ENCODE measurements around the gene PPIF.
A peak's percentile ranks its signal among the peaks of the same experiment; 100 is the strongest.

The PPIF gene

DNA sequence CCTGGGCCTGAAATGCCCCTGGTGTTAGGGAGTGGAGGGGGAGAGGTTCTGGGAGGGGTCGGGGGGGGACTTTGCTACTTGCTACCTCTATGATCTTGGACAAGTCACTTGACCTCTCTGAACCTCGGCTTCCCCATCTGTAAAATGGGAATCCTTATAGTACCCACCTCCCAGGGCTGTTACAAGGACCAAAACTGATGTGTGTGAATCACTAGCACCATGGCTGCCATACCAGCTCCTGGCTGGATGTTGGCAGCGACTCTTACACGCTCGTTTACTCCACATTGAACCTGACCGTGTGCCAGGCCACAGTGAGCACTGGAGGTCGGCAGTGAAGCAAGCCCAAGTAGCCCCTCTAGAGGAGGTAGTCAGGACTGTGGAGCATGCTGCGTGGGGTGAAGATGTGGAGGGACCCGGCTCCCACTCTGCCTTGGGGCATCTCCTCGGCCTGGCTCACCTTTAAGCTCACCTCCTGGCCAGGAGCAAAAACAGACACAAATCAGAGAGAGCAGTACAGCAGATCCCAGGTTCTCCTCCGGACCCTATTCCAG is 28.9 kb downstream of the PPIF start:
- DNase-seq: peak; percentile 50

DNA sequence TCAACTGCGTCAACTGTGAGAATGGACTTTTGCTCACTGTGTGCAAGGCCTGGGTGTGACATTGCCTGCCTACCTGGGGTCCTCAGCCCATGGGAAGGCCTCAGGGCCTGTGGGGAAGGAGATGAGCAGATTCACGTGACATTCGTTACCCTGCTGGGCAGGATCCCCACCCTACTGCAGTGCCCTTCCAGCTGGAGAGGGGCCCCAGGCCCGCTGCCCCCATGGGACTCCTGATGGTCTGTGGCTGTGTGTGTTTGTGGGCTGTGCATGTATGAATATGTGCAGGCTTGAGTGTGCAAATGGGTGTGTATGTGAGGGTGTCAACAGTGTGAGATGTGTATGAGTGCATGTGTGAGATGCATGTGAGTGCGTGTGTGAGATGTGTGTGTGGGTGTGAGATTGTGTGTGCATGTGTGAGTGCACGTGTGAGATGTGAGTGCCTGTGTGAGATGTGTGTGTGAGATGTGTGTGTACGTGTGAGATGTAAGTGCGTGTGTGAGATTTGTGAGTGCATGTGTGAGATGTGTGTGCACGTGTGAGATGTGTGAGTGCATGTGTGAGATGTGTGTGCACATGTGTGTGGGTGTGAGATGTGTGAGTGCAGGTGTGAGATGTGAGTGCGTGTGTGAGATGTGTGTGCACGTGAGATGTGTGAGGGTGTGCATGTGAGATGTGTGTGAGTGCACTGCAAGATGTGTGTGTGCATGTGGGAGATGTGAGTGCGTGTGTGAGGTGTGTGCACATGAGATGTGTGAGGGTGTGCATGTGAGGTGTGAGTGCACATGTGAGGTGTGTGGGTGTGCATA is 29.7 kb downstream of the PPIF start:
- DNase-seq: peak; percentile 54

- DNase-seq: peak; percentile 57
Measured at GRCh38 chr10:79377557-79378382, 30.5 kb downstream of the PPIF start.

DNA sequence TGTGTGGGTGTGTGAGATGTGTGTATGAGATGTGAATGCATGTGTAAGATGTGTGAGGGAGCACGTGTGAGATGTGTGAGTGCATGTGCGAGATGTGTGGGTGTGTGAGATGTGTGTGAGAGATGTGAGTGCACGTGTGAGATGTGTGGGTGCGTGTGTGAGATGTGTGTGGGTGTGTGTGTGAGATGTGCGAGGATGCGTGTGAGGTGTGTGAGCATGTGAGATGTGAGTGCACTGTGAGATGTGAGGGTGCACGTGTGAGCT is 31.0 kb downstream of the PPIF start:
- no peak for DNase-seq

- DNase-seq: peak; percentile 48
Measured at GRCh38 chr10:79378647-79379511, 31.6 kb downstream of the PPIF start.

GRCh38 chr10:79379512-79380124 is 32.3 kb downstream of the PPIF start:
- DNase-seq: no peak

- DNase-seq: peak; percentile 56
Measured at GRCh38 chr10:79380125-79380945, 33.1 kb downstream of the PPIF start.

GRCh38 chr10:79380946-79381721 is 33.9 kb downstream of the PPIF start:
- peak; percentile 55 for DNase-seq

DNA sequence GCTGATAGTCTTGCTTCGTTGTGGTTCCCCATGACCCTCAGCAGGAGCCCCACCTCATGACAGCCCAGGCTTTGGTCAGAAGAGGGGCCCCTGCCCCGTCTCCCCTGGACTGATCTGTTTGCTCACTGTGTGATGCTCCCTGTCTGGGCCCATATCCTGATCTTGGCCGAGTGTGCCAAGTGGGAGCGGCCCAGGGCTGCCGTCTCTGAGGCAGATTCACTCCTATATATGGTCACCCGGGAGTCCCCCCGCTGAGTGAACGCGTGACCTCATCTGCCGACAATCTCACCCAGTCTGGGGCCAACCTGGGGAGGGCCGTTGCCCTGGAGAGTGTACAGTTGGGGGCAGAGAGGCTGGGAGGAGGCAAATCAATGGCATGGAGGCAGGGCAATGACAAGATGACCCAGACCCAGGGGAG is 34.5 kb downstream of the PPIF start:
- peak; percentile 50 for DNase-seq

DNA sequence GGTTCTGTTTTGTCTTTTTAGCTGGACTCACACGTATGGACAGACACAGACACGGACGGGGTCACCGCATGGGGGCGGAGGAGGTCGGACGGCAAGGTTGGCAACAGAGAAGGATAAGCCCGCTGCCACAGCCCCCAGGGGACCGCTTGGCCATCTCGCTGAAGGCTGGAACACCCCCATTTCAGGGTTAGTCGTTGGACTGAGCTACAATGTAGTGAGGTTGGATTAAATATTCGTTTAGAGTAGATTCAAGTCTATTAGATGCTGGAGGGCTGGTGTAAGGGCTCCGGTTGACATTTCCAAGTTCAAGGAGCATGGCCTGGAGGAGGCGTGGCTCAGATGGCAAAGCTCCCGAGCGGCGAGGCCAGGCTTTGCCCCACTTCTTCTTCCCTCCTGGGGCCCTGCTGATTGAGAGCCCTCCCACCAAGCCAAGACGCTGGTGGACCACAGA is 35.2 kb downstream of the PPIF start:
- DNase-seq: peak; percentile 47

GRCh38 chr10:79383974-79384606 is 36.8 kb downstream of the PPIF start:
- no peak for DNase-seq

DNA sequence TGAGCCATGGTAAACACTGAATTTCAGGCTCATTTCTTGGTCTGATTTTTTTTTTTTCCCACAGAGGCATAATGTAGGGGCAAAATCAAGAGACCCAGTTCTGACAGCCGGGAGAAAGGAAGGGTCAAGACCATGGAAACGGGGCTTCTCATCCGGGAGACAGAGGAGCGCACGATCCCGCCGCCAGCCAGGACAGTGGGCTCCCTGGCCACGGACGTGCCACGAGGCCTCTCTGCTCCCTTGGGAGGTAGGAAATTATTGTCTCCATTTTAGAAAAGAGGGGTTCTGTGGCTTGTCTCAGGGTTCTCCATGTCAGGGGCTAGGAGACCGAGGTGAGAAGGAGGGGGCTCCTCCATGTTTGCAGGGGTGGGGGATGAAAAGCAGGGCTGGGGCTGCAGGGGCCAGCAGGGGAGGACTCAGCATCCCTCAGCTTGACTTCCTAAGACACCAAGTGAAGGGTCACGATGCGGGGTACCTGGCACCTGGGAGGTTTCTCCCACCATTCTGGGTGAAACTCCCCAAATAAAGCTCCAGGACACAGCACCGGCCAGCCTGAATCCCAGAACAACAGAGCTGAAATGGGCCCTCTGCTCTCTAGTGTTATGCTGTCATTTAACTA is 37.6 kb downstream of the PPIF start:
- no peak for DNase-seq

- DNase-seq: no peak
Measured at GRCh38 chr10:79385392-79385795, 38.1 kb downstream of the PPIF start.

DNA sequence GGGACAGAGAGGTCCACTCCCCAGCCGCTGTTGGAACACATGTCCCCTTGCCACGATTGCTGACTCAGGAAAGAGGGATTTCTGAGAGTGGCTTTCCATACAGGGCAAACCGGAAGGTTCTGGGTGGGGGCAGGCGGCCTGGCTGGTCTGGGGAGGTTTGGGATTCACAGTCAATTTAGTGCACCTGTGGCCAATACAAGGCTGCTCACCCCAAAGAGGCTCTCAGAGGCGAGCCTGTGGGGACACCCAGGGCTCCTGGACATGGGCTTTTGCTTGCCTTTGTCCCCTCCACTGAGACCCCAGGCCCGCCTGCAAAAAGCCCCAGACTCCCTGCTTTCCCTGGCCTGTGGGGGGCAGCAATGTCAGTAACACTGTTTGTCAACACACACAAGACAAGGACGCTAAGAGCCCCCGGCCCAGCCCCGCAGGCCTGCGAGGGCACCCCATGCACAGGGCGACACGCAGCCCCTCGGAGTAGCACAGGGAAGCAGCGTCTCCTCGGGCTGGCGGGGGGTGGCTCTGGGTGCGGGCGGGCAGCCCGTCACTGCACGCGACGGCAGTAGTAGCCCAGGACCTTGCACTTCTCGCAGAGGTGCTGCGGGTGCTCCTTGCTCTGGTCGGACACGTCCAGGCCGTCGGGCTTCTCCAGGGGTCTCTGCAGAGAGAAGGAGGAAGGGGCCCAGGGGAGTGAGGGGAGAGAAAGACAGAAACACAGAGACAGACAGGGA is 38.7 kb downstream of the PPIF start:
- peak; percentile 62 for DNase-seq

GRCh38 chr10:79386637-79387465 is 39.6 kb downstream of the PPIF start:
- peak; percentile 60 for DNase-seq

DNA sequence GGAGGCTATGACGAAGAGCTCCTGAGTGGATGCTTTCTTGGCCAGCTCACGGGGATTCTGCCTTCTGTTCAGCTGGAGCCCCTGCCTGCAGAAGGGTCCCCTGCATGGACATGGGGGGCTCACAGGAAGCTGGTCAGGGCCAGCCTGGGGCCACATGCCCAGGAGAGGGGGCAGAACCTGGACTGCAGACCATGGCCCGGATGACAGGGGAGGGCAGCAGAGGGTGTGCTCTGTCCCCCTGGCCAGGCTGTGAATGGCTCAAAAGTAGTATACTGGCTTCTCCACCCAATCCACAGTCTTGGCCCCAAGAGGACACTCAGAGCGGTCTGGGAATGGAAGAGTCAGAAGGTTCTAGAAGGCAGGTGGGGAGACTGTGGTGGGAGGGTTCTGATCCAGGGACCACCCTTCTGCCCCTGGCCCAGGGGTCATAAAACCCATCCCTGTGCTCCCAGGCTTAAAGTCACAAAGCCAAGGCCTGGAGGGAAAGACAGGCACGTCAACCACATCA is 40.3 kb downstream of the PPIF start:
- DNase-seq: no peak

DNA sequence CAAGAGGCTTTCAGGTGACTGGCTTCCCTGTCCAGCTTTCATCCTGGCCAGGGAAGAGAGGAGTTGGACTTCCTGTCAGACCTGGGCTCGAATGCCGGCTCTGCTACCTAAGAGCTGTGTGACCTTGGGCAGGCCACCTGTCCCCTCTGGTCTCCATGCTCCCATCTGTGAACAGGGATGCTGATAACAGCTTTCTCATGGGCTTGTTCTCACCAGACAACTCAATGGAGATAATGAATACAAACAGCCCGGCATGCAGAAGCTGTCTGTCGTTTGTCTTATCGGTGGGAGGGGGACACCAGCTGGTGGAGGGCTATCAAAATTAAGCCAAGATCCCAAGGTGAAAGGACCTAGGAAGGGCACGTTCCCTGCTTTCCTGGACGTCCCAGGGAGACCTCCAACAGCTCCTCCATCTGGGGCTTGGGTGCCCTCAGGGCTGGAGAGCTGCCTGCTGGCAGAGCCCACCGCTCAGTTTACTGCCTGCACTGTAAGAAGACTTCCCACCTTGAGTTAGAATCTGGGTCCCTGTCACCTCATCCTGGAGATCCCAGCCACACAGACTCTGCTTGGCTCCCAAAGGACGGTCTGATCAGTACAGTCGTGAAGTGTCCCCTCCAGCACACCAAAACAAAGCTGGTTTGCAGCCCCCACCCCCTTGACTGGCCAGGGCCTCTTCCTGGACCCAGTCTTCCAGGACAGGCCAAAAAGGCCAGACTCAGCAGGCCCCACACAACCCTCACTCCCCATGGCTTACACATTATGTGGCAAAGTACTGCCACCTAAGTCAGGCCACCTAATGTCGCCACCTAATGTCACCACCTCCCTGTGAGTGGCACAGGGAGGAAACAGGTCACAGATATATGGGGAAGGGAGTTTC is 40.9 kb downstream of the PPIF start:
- peak; percentile 43 for DNase-seq

Data from activated effector memory CD4-positive, alpha-beta T cell treated with anti-CD3 and anti-CD28 coated beads, Interleukin-2, amount 50 U/mL, for 16 hours (primary cell).